SH-SY5Y (cell line): ENCODE measurements around the gene MFN2.

Experiments used
- GATA2 ChIP-seq: IDR thresholded peaks from 2 replicates; pipeline ENCODE4 v1.6.1; 2011; ENCODE audit warnings: mild to moderate bottlenecking, low read depth, low read length
- GATA3 ChIP-seq: IDR thresholded peaks from 2 replicates; pipeline ENCODE4 v1.6.1; 2011; ENCODE audit warnings: low read depth, mild to moderate bottlenecking, low read length, moderate library complexity

MFN2 gene

DNA sequence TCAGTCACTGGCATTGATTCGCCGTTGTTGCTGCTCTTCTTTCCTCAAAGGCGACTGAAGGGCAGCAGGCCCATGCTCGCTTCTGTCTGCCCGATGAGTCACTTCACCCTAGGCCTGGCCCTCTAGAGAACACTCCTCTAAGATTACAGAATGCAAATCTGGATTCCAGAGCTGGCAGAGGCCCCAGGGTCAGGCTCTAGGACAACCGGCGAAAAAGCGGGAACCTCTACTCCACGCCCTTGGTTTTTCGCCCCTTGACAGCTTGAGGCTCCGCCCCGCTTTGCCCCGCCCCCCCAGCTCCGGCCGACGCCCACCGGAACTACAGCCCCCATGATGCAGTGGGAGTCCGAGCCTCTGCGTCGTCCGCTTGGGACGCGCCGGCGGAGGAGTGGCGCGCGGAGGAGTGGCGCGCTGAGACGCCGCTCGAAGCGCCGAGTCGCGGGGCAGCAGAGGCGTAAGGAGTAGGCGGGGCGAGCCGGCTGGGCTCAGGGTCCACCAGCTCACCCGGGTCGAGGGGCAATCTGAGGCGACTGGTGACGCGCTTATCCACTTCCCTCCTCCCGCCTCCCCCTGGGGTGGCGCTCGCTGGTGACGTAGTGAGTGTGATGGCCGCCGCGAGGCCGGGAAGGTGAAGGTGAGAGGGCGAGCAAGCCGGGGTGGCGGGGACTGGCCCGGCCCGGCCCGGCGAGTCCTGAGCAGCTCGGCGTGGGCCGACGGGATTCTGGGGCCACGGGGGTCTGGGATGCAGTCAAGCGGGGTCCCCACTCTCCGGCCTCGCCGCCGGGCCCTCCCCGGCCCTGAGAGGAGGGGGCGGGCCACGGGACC, at the start of gene MFN2:
Gene MFN2, plus strand, starts transcription at position 594 of the 825 bp plus-strand sequence. CDS start 8,725 bp downstream, outside the sequence.
- no peak for TF ChIP-seq GATA2
- TF ChIP-seq GATA3: no peak

DNA sequence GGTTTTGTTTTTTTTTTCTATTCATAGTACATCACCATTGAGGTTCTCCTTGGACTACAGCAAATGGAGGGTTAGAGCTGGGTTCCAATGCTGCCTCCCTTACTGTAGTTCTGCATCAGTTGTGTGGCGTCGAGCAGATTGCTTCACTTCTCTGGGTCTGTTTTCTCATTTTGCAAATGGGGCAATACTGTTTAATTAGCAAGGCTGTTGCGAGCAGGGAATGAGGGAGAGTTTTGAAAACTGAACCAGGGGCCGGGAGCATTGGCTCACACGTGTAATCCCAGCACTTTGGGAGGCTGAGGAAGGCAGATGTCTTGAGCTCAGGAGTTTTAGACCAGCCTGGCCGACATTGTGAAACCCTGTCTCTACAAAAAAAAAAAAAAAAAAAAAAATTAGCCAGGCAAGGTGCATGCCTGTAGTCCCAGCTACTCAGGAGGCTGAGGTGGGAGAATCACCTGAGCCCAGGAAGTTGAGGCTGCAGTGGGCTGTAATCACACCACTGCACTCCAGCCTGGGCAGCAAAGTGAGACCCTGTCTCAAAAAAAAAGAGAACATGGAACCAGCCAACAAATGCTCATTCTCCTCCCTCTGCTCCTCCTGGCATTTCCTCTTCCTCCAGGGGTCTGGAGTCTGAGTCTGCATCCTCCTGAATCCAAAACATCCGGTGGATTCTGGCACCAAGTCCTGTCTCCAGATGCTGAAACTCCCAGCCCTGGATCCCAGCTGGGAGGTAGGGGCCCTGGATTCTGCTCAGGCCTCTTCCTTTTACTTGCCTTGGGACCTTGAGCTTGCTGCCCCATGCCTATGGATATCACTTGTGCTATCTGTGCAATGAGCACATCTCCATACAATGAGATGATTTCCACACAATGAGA, 49.4 kb upstream of the MFN2 start:
- TF ChIP-seq GATA2: no peak
- TF ChIP-seq GATA3: no peak

DNA sequence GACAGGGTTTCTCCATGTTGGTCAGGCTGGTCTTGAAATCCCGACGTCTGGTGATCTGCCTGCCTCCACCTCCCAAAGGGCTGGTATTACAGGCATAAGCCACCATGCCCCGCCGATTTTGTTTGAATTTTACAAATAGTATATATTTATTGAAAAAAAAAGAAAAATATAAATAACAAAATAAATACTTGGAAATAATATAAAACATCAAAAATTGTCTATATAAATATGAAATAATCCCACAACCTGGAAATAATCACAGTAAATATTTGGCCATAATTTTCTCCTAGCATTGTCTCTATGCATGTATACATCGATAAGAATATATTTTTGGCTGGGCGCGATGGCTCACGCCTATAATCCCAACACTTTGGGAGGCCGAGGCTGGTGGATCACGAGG, 48.4 kb upstream of the MFN2 start:
- TF ChIP-seq GATA3: no peak
- TF ChIP-seq GATA2: no peak

DNA sequence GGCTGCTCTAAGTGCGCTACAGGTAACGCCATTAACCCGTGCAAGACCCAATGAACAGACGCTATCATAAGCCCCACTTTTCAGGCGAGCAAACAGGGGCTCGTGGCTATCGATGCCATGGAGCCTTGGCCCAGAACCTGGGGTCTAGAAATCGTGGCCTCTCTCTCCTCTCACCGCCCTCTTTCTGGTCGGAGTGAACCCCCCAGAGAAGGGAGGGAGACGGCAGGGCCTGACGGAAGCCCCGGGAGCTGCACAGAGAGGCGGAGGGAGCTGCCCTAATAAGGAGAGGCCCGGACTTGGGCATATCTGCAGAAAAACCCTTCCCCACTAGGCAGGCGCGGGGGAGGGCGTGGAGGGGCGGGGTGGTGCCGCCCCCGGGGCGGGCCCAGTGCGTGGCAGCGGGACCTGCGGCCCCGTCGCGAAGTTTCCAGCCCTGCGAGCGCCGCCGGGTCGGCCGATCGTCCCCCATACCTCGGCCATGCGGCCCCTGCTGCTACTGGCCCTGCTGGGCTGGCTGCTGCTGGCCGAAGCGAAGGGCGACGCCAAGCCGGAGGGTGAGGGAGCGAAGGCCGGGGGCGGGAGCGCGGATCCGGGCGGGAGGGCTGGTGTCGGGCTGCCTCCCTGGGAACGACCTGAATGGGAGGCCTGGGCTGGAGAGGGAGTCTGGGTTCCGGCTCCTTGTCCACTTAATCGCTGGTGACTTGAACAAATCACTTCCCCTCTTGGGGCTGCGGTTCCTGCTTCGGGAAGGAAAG, 45.8 kb upstream of the MFN2 start, which contains the start of gene PLOD1:
Gene PLOD1, plus strand, starts transcription at position 416 of the 755 bp plus-strand sequence. Its CDS starts 63 bp downstream, at position 479.
- TF ChIP-seq GATA3 (no peak), GATA2 (no peak; the same call in 1 of the 2 replicates)

DNA sequence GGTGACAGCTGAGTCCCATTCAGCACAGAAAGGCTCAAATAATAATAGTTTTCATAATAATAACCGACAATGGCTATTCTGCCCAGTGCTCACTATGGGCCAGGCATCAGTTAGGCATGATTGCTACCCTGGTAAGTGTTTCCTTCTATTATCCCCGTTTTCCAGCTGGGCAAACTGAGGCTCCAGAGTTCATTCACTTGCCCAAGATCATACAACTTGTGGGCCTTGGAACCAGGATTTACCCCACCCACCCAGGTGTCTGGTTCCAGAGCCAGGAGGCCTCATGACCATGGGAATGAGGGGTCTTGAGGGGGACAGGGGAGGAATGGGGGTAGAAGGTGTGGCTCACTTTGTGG, 45.2 kb upstream of the MFN2 start:
- no peak for TF ChIP-seq GATA3
- no peak for TF ChIP-seq GATA2

DNA sequence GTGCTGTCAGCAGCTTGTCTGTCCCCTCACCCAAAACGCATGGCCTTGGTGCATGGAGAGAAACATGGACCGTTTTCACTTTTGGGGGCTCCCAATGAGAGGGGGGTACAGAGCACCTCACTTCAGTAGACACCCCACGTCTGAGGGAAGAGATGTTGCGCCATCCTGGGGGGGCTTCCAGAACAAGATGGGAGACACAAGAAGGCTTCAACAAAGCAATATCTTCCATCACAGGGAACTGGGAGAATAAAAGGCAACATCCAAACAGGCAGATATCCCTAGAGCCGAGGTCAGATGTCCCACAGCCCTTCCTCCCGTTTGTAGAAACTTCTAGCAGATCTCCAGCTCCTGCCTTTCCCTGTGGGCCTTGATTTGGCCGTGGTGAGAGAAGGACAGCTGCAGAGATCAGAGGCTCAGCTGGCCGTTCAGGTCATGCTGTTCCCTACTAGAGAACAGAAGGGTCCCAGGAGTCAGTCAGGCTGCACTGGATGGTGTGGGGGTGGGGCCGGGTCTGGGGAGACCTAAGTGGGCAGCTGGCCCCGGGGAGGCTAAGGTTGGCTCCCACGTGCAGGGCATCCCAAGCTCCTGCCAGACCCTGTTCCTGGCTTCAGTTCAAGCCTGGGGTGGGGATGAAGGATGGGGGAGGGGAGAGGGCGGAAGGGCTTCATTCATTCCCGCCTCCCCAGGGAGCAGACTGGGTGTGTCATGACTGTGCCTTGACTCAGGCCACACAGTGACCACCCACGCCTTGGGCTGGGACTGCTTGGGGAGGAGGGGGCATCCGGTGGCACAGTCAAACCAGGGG, 41.3 kb upstream of the MFN2 start:
- TF ChIP-seq GATA3 (no peak), GATA2 (no peak)

DNA sequence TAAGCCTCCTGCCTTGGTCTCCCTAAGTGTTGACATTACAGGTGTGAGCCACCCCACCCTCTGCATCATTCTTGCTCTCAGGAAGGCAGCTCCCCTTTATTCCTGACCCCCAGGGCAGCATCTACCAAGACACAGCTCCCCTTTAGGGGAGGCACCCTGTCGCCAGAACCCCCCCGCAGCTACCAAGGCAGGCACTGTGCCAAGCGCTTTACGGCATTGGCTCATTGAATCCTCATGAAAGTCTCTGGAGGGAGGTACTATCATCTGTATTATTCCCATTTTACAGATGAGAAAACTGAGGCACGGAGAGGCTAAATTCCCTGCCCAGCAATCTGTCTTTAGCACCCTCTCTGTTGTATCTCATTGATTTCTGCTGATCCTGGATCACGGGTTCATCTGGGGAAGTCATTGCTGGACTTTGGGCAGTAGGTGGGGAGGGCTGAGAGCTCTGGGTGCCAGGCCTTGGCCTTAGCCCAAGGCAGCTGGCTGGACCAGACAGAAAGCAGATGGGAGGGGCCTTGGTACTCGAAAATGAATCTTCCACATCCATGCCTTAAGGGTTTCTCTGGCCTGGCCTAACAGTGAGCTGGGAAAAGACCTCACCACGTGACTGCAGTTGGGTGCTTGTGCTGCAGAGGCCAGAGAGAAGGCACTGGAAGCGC, 39.9 kb upstream of the MFN2 start:
- TF ChIP-seq GATA2 (no peak; the same call in 1 of the 2 replicates), GATA3 (no peak)

DNA sequence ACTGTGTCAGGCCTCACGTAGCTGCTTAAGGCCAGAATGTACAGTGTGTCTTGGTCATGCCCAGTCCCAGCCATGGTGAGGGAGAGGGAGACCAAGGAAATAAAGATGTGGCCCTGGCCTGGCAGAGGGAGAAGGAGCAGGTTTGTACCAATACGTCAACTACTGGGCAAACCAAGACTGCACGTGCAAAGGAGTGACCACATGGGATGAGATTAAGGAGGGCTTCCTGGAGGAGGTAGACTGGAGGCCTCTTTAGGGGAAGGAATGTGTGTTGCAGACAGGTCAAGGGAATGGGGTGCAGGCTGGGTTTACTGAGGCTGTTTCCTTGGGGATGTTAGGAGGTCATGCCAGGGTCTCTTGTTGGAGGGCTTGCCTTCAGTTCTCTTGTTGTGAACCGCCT, 38.0 kb upstream of the MFN2 start:
- TF ChIP-seq GATA3: no peak

DNA sequence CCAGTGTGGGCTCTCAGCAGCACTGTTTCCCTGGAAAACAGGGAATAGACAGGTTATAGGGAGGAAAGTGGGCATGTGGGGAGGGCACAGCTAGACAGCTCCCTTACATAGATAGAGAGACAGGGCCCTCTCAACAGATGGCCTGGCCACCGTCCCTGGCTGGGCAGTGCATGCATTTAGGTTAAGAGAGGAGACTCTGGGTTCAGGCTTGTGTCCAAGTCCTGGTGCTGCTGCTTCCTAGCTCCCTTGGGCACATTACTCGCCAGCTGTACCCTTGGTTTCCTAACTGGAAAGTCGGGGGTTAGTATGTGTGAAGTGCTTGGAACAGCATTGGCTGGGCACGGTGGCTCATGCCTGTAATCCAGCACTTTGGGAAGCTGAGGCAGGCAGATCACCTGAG, 36.6 kb upstream of the MFN2 start:
- TF ChIP-seq GATA2 (no peak), GATA3 (no peak)

DNA sequence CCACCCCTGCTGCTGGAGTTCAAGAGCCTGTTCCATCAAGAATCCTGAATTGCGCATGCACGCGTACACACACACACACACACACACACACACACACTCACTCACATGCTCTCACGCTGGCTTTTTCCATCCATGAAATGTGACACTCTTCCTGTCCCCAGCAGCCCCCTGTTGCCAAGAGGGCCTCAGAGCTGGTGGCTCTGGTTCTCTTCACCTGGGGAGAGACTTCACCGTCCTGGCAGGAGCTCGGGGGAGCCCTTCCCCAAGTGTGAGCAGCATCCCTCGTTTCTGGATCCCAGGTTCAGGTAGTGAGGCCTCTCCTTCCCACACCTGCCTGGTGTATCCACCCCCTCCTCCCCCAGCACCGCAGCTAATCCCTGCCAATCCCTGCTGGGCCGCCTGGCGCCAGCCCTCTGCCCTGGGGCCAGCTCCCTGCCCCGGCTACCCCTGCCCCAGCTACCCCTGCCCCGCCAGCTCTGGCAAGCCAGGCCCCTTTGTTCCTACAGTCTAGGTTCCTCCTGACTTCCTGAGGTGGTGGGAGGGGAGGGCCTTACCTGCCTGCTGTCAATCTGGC, 35.8 kb upstream of the MFN2 start:
- TF ChIP-seq GATA3 (no peak), GATA2 (no peak)

DNA sequence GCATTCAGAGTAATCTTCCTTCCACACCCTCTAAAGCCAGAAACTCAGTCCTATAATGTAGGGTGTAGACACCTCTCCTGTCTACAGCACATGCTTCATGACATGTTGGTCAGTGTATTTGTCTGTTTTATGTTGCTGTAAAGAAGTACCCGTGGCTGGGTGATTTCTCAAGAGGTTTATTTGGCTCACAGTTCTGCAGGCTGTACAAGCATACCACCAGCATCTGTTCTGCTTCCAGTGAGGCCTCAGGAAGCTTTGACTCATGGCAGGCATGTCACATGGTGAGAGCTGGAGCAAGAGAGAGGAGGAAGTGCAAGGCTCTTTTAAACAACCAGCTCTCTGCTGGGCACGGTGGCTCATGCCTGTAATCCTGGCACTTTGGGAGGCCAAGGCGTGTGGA, 33.6 kb upstream of the MFN2 start:
- TF ChIP-seq GATA2 (no peak), GATA3 (no peak)

DNA sequence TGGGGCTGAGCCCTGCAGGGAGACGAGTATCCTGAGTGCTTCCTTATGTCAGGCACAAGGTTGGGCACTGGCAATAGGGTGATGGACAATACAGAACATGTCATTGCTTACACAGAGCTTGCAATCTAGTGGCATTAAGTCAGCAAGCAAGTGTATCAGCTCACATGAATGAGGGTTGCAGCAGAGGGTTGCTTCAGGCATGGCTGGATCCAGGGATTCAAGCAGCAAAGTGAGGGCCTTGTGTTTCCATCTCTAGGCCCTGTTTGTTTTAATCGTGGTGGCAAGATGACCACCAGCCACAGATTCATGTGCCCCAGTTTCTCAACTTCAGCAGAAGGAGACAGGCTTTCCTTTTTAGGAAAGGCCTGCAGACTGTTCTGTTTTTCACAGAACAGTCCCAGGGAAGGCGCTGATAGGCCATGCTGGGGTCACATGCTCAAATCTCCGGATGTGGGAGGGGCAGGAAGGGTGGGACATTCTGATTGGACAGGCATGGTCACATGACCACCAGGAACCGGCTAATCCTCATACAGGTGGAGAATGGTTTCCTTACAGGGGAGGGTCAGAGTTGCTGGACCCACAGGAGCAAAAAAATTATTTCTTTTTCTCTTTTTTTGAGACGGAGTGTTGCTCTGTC, 31.3 kb upstream of the MFN2 start:
- no peak for TF ChIP-seq GATA3
